Caco-2 (cell line): ENCODE results near the gene SNX4. TPM values are rescaled to one million over a fixed set of nuclear protein-coding genes. Genes with fewer than 3 reads are reported as not detected.
"Not testable (repeated sequence)": the region's sequence is repeated elsewhere in the genome, so short reads cannot be mapped to it uniquely, and the experiment has no call there.

Experiments used
- BruUV-seq: library from RNA; stranded (reverse); fragments of 400-500 nt; replicated peaks from 2 replicates; lab custom pipeline; 2021; lab: Mats Ljungman, UMichigan
- CTCF ChIA-PET: fragments of 300-600 bp; sonication (Branson Sonifier 250); formaldehyde crosslinking; loops from one replicate; lab custom pipeline; 2022; ENCODE audit warnings: antibody characterized with exemption; lab: Charles Lee
- POLR2A ChIA-PET: fragments of 300-600 bp; sonication (Branson Sonifier 250); formaldehyde crosslinking; loops from one replicate; lab custom pipeline; 2022; ENCODE audit warnings: antibody characterized with exemption; lab: Charles Lee
- DNase-seq, 2 experiments: peaks; one replicate each; pipeline versions ENCODE4 v3.0.0 to v3.0.0-alpha.2; 2020 to 2022
- H3K27me3 ChIP-seq: replicated peaks from 2 replicates; pipeline ENCODE4 v1.6.0; 2011; ENCODE audit warnings: low read length; ENCODE audit not compliant: control insufficient read depth, insufficient read depth
- H3K36me3 ChIP-seq: 2 replicates; pipeline ENCODE4 v1.5.1; 2011; ENCODE audit warnings: low read length; ENCODE audit not compliant: control insufficient read depth, insufficient read depth
- H3K4me1 ChIP-seq: fragments of 250-450 bp; sonication (Bioruptor Pico); 2 replicates; pipeline ENCODE4 v1.5.1; 2020; ENCODE audit warnings: mild to moderate bottlenecking
- H3K4me3 ChIP-seq: 2 replicates; pipeline ENCODE4 v1.5.1; 2011; ENCODE audit warnings: low read depth, mild to moderate bottlenecking, control low read depth, low read length
- H3K9me3 ChIP-seq: fragments of 250-450 bp; sonication (Bioruptor Pico); 2 replicates; pipeline ENCODE4 v1.5.1; 2020; ENCODE audit warnings: mild to moderate bottlenecking, moderate library complexity
- H3K27ac Mint-ChIP-seq: one replicate; pipeline ENCODE4 v1.8.0; 2022; ENCODE audit warnings: mixed read lengths; ENCODE audit not compliant: unreplicated experiment
- H3K27me3 Mint-ChIP-seq: one replicate; pipeline ENCODE4 v1.8.0; 2022; ENCODE audit warnings: mixed read lengths; ENCODE audit not compliant: insufficient read depth, unreplicated experiment
- H3K36me3 Mint-ChIP-seq: one replicate; pipeline ENCODE4 v1.8.0; 2022; ENCODE audit warnings: mild to moderate bottlenecking, mixed read lengths; ENCODE audit not compliant: insufficient read depth, unreplicated experiment
- H3K4me1 Mint-ChIP-seq: one replicate; pipeline ENCODE4 v1.8.0; 2022; ENCODE audit warnings: low read depth, mixed read lengths; ENCODE audit not compliant: unreplicated experiment
- H3K4me3 Mint-ChIP-seq: one replicate; pipeline ENCODE4 v1.8.0; 2022; ENCODE audit warnings: mild to moderate bottlenecking, moderate library complexity, mixed read lengths; ENCODE audit not compliant: unreplicated experiment
- H3K9me3 Mint-ChIP-seq: one replicate; pipeline ENCODE4 v1.8.0; 2022; ENCODE audit warnings: mixed read lengths; ENCODE audit not compliant: unreplicated experiment
- CTCF ChIP-seq, 2 experiments: fragments of 200-600 bp in 1 of 2; IDR thresholded peaks; 1 replicate in 1 of 2; 2 replicates in 1 of 2; pipeline versions ENCODE4 v1.5.1 to v1.8.0; 2011 to 2022; ENCODE audit warnings: antibody characterized with exemption in 1 of 2, control low read depth in 1 of 2, inconsistent platforms in 1 of 2, low read depth in 1 of 2, low read length in 1 of 2, mild to moderate bottlenecking in 1 of 2, moderate library complexity in 1 of 2; ENCODE audit not compliant: insufficient read depth in 1 of 2, severe bottlenecking in 1 of 2, unreplicated experiment in 1 of 2
- intact Hi-C: fragments of 100-400 bp; cut with micrococcal nuclease; formaldehyde crosslinking; loops from one replicate; pipeline ENCODE4 v1.10.0; 2022; ENCODE audit not compliant: unreplicated experiment
- total RNA-seq: library from RNA; stranded (reverse); gene quantifications from 2 replicates; pipeline ENCODE4 v1.2.3, GENCODE V29; 2022

SNX4 gene
- total RNA-seq, 1 experiment from 2014 or later, result 59.0 TPM

DNA sequence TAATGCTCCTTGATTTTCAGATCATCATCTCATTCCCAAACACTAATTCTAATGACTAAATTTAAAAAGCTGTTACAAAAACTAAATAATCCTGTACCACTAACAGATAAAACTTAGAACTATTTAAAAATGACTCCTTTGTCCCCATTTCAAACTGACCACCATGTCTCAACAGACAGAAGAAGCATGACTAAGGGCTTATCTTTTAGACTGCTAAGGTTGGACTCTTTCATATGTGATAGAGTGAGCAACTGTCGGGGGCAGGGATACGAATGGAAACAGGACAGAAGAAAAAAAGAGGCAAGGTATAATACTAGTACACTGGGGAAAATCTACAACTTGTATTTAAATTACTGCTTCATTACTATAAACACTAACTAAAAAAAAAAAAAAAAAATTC is 23.3 kb downstream of the SNX4 start:
- intact Hi-C loops, result no loop called here

GRCh38 chr3:125482406-125482805 is 37.6 kb downstream of the SNX4 start:
- H3K9me3 Mint-ChIP-seq, result no peaks in the 10 kb centered on the region
- no peaks in the 10 kb centered on the region for H3K27me3 ChIP-seq
- H3K27me3 Mint-ChIP-seq, result no peaks in the 10 kb centered on the region
- H3K36me3 ChIP-seq, result peaks cover 1% of the 10 kb centered on the region; the same call in 1 of the 2 replicates
- no peak overlapping the region for H3K4me3 Mint-ChIP-seq
- POLR2A ChIA-PET, result no interaction called here
- no TSS peak for BruUV-seq
- peaks cover 26% of the 10 kb centered on the region for H3K36me3 Mint-ChIP-seq
- no peak for DNase-seq
- TF ChIP-seq CTCF (IDR thresholded peaks at IDR 0.05; ENCODE audit: insufficient read depth in 1 of 2, low read depth in 1 of 2, low read length in 1 of 2, severe bottlenecking in 1 of 2, unreplicated experiment in 1 of 2), result no peak
- H3K4me3 ChIP-seq, result no peak overlapping the region
- no peaks in the 10 kb centered on the region for H3K9me3 ChIP-seq
- intact Hi-C loops, result no loop called here
- H3K27ac Mint-ChIP-seq, result no peak overlapping the region
- peaks cover 11% of the 10 kb centered on the region for H3K4me1 ChIP-seq
- H3K4me1 Mint-ChIP-seq, result no peaks in the 10 kb centered on the region
- CTCF ChIA-PET, result interaction anchor here (0.5 kb wide), 1 partner anchor 24 kb away, joined by 9 read pairs; no protein-coding TSS in a partner anchor

More for the DNA sequence above, 23.3 kb downstream of the SNX4 start:
- no TSS peak for BruUV-seq
- Mint-ChIP-seq H3K9me3 (no peaks in the 10 kb centered on the region), H3K27me3 (no peaks in the 10 kb centered on the region), H3K27ac (no peak overlapping the region), H3K36me3 (peaks cover 39% of the 10 kb centered on the region), H3K4me1 (peaks cover 9% of the 10 kb centered on the region), H3K4me3 (no peak overlapping the region)
- ChIA-PET CTCF (no interaction called here), POLR2A (no interaction called here)
- DNase-seq, result no peak
- peaks cover 3% of the 10 kb centered on the region for H3K36me3 ChIP-seq
- H3K4me1 ChIP-seq, result peaks cover 12% of the 10 kb centered on the region
- TF ChIP-seq CTCF (IDR thresholded peaks at IDR 0.05; ENCODE audit: insufficient read depth in 1 of 2, low read depth in 1 of 2, low read length in 1 of 2, severe bottlenecking in 1 of 2, unreplicated experiment in 1 of 2), result no peak
- H3K4me3 ChIP-seq, result no peak overlapping the region
- no peaks in the 10 kb centered on the region for H3K27me3 ChIP-seq
- no peaks in the 10 kb centered on the region for H3K9me3 ChIP-seq

GRCh38 chr3:125481786-125482185 is 38.2 kb downstream of the SNX4 start:
- H3K36me3 Mint-ChIP-seq, result peaks cover 23% of the 10 kb centered on the region
- H3K9me3 ChIP-seq, result no peaks in the 10 kb centered on the region
- intact Hi-C loops, result no loop called here
- no peak for DNase-seq
- H3K36me3 ChIP-seq, result peaks cover 1% of the 10 kb centered on the region; the same call in 1 of the 2 replicates
- peaks cover 11% of the 10 kb centered on the region for H3K4me1 ChIP-seq
- no peak overlapping the region for H3K27ac Mint-ChIP-seq
- POLR2A ChIA-PET, result no interaction called here
- H3K27me3 ChIP-seq, result no peaks in the 10 kb centered on the region
- no TSS peak for BruUV-seq
- H3K9me3 Mint-ChIP-seq, result no peaks in the 10 kb centered on the region
- CTCF ChIA-PET, result no interaction called here
- no peaks in the 10 kb centered on the region for H3K4me1 Mint-ChIP-seq
- H3K4me3 ChIP-seq, result no peak overlapping the region
- H3K27me3 Mint-ChIP-seq, result no peaks in the 10 kb centered on the region
- no peak overlapping the region for H3K4me3 Mint-ChIP-seq
- TF ChIP-seq CTCF (IDR thresholded peaks at IDR 0.05; ENCODE audit: insufficient read depth in 1 of 2, low read depth in 1 of 2, low read length in 1 of 2, severe bottlenecking in 1 of 2, unreplicated experiment in 1 of 2), result no peak

- CTCF ChIA-PET, result interaction anchor here (0.6 kb wide), 1 partner anchor 156 kb away, joined by 3 read pairs; no protein-coding TSS in a partner anchor
- H3K9me3 Mint-ChIP-seq, intact Hi-C loops, H3K4me3 ChIP-seq, DNase-seq, H3K4me3 Mint-ChIP-seq, H3K9me3 ChIP-seq, H3K36me3 ChIP-seq, H3K27me3 Mint-ChIP-seq, H3K27ac Mint-ChIP-seq, POLR2A ChIA-PET, BruUV-seq, H3K27me3 ChIP-seq, H3K4me1 Mint-ChIP-seq: not testable (repeated sequence)
- peaks cover 27% of the 10 kb centered on the region for H3K36me3 Mint-ChIP-seq
- H3K4me1 ChIP-seq, result peaks cover 11% of the 10 kb centered on the region
These were observed 38.6 kb downstream of the SNX4 start for GRCh38 chr3:125481375-125481759.
